Measurements from ENCODE around the gene HSFX1. TPM values are rescaled to one million over a fixed set of nuclear protein-coding genes. Genes with fewer than 3 reads are reported as not detected.
"Not testable (repeated sequence)": the region's sequence is repeated elsewhere in the genome, so short reads cannot be mapped to it uniquely, and the experiment has no call there.

Gene HSFX1, protein sequence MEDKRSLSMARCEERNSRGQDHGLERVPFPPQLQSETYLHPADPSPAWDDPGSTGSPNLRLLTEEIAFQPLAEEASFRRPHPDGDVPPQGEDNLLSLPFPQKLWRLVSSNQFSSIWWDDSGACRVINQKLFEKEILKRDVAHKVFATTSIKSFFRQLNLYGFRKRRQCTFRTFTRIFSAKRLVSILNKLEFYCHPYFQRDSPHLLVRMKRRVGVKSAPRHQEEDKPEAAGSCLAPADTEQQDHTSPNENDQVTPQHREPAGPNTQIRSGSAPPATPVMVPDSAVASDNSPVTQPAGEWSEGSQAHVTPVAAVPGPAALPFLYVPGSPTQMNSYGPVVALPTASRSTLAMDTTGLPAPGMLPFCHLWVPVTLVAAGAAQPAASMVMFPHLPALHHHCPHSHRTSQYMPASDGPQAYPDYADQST
- not detected for polyA plus RNA-seq

DNA sequence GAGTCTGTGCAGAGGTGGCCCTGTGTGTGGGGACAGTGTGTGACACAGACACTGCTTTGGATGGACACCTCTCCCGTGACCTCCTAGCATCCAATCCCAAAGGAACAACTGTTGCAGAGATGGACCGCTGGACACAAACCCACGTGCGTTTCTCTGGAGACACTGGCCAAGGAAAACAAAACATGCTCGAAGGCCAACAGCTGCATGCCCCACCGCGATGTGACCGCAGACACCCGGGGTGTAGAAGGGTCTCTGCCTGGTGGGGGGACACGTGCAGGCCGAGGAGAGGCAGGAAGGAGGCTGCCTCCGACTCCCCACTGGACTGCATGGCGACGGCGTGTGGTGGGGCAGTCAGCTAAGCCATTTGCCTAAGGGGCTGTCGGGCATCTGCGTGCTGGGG lies at the start of gene HSFX1:
TSS of gene HSFX1 (plus strand) at position 301 of the 400 bp plus-strand sequence. CDS start 614 bp downstream, outside the sequence.
- H3K4me3 Mint-ChIP-seq, H3K9me3 Mint-ChIP-seq, H3K27ac Mint-ChIP-seq, H3K36me3 Mint-ChIP-seq, H3K27me3 Mint-ChIP-seq, H3K4me1 Mint-ChIP-seq: not testable (repeated sequence)

DNA sequence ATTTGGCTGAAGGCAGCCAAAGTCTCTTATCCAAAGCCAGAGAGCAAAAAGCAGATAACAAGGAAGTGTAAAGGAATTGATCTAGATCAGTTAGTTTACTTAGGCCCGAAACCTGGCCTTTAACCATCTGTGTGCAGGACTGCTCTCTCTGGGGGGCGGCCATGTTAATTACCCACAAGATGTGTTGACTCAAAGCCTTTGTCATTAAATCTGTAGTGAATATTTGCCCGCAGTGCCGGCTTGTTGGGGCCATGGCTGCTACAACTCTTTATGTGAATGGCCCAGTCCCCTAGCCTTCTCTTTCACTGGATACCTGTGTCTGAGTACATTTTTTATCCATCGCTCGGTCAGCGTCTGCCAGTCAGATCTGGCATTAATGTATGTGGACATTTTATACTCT lies 46.6 kb upstream of the HSFX1 start:
- not testable (repeated sequence) for H3K27me3 Mint-ChIP-seq, H3K4me3 Mint-ChIP-seq, H3K9me3 Mint-ChIP-seq, H3K36me3 Mint-ChIP-seq, H3K27ac Mint-ChIP-seq, H3K4me1 Mint-ChIP-seq

DNA sequence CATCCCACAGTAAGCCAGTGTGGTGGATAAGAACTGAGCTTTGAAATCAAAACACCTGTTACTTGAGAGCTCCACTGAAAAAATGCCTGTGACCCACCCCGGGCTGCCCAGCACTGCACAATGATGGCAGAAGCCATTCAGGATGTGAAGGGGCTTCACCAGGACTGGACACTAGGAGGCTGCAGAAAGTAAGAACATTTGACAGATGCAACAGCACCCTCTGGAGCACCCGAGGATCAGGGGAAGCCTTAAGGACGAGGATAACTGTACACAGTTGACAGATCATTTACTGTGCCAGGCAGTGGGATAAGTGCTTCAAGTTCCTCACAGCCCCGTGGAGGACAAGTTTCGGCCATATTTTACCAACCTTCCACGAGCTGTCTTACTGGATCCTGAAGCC lies 31.6 kb upstream of the HSFX1 start:
- not testable (repeated sequence) for H3K9me3 Mint-ChIP-seq, H3K4me1 Mint-ChIP-seq, H3K4me3 Mint-ChIP-seq, H3K27ac Mint-ChIP-seq, H3K27me3 Mint-ChIP-seq, H3K36me3 Mint-ChIP-seq

DNA sequence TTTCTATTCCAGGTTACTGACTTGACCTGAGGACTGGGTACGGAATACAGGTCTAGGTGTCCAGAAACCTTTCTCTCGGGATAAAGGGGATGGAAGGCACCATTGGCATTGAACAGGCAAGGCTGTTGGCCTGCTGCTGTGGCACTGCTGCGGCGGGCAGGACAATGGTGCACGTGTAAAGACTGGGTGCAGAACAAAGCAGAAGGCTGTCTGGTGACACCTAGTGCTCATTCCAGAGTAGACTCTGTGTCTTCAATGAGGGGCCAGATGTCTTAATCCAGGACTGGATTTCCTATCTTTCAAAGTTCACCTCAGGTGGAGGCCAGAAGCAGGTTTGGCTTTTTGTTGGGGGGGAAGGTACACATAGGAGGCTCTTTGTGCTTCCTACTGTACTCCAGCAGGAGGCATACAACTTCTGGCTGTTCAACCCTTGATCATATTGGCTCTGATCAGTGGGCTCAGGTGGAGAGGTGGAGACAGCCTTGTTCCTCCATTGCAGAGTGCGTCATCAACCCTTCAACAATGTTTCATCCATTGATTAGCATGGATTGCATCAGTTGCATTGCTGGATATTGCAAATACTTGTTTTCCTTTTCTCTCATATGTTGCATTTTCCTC lies 27.4 kb upstream of the HSFX1 start:
- not testable (repeated sequence) for H3K9me3 Mint-ChIP-seq, H3K27me3 Mint-ChIP-seq, H3K27ac Mint-ChIP-seq, H3K4me1 Mint-ChIP-seq, H3K4me3 Mint-ChIP-seq, H3K36me3 Mint-ChIP-seq

DNA sequence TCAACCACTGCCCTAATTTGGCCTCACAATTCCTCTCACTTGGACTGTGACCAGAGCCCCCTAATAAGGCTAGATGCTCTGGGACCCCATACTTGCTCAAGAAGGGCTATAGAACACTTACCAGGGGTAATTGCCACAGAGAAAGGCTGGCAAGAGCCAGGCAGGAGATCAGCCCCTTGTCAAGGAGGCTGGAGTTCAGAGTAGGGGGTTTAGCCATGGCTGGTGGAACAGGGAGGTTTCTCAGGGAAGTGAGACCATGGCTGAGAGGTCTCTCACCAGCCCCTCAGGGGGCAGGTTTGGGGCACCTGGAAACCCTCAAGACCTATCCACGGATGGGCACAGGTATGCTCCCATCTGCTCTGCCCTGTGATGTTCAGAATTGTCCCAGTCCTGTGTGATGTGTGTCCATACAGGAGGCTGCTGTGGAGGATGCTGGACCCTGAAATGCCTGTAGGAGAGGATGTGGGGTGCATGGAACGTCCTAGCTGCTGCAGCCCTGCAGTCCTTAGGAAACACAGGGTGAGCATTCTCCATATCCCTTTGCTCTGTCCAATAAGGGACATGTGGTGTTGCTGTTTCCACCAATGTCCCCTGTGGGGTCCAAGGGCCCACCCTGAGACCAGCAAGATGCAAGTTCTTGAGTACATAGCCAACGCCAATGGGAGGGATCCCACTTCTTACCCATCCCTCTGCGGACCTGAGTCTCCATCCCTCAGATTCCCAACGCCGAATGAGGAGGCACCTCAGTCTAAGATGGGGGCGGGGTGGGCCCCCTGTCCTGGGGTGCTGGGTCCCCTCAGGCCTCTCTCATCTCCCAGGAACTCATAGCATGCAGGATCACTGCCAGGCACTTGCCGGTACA lies 16.4 kb upstream of the HSFX1 start:
- no peaks in the 10 kb centered on the region for H3K9me3 Mint-ChIP-seq
- peaks cover 2% of the 10 kb centered on the region for H3K27me3 Mint-ChIP-seq
- H3K36me3 Mint-ChIP-seq, result no peaks in the 10 kb centered on the region
- no peaks in the 10 kb centered on the region for H3K4me1 Mint-ChIP-seq
- no peak overlapping the region for H3K4me3 Mint-ChIP-seq
- H3K27ac Mint-ChIP-seq, result peak overlapping the region in 1 of 3 donors; percentile 69

DNA sequence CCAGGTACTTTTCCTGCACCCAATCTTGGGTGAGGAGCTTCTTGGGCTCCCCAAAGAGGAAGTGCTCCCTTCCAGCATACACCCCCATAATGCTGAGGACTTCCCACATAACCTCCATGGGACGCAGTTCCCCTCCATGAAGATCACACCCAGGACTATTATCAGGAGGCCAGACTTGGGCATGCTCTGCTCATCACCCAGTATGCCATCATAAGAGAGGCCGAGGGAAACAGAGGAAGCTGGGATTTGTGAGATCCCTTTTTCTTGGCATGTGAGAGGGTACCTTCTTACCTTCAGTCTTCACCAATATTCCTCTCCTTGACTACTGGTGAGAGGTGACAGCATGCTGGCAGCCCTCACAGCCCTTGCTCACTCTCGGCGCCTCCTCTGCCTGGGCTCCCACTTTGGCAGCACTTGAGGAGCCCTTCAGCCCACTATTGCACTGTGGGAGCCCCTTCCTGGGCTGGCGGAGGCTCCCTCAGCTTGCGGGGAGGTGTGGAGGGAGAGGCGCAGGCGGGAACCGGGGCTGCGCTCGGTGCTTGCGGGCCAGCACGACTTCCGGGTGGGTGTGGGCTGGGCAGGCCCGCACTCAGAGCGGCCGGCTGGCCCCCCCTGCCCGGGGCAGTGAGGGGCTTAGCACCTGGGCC lies 15.7 kb upstream of the HSFX1 start:
- peaks cover 1% of the 10 kb centered on the region for H3K27me3 Mint-ChIP-seq
- peak overlapping the region in 1 of 3 donors; percentile 69 for H3K27ac Mint-ChIP-seq
- no peaks in the 10 kb centered on the region for H3K9me3 Mint-ChIP-seq
- H3K4me1 Mint-ChIP-seq, result no peaks in the 10 kb centered on the region
- no peak overlapping the region for H3K4me3 Mint-ChIP-seq
- H3K36me3 Mint-ChIP-seq, result no peaks in the 10 kb centered on the region

DNA sequence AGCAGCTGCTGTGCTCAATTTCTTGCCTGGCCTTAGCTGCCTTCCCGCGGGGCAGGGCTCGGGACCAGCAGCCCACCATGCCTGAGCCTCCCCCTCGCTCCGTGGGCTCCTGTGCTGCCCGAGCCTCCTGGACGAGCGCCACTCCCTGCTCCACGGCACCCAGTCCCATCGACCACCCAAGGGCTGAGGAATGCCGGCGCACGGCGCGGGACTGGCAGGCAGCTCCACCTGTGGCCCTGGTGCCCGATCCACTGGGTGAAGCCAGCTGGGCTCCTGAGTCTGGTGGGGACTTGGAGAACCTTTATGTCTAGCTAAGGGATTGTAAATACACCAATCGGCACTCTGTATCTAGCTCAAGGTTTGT lies 15.2 kb upstream of the HSFX1 start:
- not testable (repeated sequence) for H3K27me3 Mint-ChIP-seq, H3K9me3 Mint-ChIP-seq, H3K27ac Mint-ChIP-seq, H3K4me3 Mint-ChIP-seq, H3K36me3 Mint-ChIP-seq, H3K4me1 Mint-ChIP-seq

DNA sequence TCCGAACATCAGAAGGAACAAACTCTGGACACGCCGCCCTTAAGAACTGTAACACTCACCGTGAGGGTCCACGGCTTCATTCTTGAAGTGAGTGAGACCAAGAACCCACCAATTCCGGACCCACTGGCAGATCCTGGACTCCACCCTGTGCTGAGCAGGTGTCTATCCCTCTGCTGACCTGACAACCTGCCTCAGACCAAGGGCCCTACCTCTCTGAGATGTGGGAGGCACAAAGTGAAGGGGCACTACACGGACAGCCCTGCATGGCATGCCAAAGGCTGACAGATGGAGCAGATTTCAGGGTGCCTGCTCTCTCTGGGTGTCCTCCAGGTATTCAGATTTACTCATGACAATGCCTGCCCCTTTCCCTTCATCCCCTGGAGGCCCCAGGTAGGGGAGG lies 14.0 kb upstream of the HSFX1 start:
- H3K9me3 Mint-ChIP-seq, result peaks cover 0 to 2% (median 0%) of the 10 kb centered on the region in 3 donors
- H3K27me3 Mint-ChIP-seq, result peaks cover 2% of the 10 kb centered on the region
- H3K36me3 Mint-ChIP-seq, result no peaks in the 10 kb centered on the region
- H3K4me1 Mint-ChIP-seq, result no peaks in the 10 kb centered on the region
- no peak overlapping the region for H3K27ac Mint-ChIP-seq
- H3K4me3 Mint-ChIP-seq, result no peak overlapping the region

DNA sequence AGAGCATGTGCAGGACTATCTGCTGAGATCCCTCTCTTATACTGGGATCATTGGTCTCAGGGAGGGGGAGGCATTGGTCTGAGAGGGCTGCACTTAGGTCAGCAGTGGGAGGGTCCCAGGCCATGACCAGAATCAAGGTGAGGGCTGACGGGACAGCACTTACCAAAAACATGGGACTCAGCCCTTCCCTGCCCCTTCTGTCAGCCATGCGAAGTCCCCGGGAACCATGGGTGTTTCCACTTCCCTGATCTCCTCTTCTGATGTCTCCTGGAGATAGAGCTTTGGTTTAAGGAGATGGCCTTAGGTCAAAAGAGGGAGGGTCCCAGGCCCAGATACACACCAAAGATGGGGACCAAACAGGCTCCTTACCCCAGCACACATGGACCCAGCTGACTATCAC lies 12.9 kb upstream of the HSFX1 start:
- no peak overlapping the region for H3K4me3 Mint-ChIP-seq
- peaks cover 0 to 2% (median 0%) of the 10 kb centered on the region in 3 donors for H3K9me3 Mint-ChIP-seq
- no peaks in the 10 kb centered on the region for H3K4me1 Mint-ChIP-seq
- H3K27me3 Mint-ChIP-seq, result peaks cover 2% of the 10 kb centered on the region
- no peak overlapping the region for H3K27ac Mint-ChIP-seq
- no peaks in the 10 kb centered on the region for H3K36me3 Mint-ChIP-seq

DNA sequence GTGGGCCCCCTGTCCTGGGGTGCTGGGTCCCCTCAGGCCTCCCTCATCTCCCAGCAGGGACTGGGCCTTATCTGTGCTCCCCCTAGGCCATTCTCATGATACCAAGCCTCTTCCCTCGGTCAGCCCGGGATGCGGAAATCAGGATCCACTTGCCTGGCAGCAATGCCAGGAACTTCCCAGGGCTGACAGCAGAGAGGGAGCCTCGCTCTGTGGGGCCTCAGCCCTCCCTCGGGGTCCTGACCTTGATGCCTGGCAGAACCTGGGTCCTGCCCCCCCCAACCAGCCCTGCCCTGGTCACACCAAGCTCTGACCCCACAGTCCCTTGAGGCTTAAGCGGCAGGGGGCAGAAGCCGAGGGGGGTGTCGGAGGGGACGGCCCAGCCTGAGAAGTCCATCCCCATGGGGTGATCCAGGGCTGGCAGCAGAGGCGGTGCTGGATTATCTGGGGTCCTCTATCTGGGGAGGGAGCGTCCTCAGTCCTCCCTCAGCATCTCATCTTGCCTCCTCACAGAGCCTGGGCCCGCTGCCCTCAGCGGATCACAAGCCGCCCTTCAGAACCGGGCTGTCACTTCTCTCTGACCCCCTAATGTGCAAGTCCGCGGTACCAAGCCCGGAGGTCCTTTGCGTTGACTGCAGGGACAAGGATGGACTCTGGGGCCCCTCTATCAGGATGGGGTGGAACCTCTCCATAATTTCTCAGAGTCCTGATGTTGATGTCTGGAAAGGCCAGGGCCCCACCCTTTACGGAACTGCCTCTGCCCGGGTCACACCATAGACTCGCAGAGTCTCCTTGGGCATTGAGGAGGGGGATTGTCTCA lies 11.8 kb upstream of the HSFX1 start:
- not testable (repeated sequence) for H3K4me3 Mint-ChIP-seq, H3K36me3 Mint-ChIP-seq, H3K27me3 Mint-ChIP-seq, H3K9me3 Mint-ChIP-seq, H3K27ac Mint-ChIP-seq, H3K4me1 Mint-ChIP-seq

DNA sequence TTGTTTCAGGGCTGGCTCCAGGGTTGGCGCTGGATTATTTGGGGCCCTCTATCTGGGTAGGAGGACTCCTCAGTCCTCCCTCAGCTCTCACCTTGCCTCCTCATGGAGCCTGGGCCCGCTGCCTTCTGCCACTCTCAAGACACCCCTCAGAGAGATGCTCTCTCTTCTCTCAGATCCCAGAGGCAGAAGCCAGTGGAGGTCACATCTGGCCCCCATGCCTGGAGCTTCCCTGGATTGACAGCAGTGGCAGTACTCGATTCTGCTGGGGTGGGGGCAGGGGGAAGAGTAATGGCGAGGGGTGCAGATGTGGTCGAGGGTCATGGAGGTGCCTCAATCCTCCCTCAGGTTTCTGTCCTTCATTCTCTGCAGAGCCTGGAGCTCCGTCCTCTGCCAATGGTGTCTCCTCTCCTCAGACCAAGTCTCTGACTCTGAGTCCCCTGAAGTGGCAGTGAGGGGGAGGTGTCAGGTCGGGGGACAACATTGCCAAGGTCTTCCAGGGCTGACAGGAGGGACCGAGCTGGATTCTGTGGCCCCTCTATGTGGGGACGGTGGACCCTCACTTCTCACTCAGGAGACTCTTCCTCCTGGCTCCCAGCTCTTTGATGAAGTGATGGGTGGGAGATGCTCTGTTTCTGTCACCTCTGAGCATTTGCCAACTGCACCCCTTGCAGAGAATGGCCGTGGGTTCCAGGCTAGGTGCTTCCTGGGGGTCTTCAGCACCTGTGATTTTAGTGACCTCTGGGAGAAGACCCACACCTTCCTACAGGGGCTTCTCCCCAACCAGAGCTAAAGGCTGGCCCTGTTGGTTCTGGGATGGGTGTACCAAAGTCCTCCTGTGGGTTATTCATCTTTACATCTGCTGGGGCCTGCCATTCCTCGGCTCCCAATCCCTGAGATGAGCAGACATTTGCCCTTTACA lies 10.9 kb upstream of the HSFX1 start:
- Mint-ChIP-seq H3K4me3 (no peak overlapping the region), H3K9me3 (peaks cover 0 to 2% (median 0%) of the 10 kb centered on the region in 3 donors), H3K27ac (no peak overlapping the region), H3K4me1 (no peaks in the 10 kb centered on the region), H3K36me3 (no peaks in the 10 kb centered on the region), H3K27me3 (peaks cover 2% of the 10 kb centered on the region)

DNA sequence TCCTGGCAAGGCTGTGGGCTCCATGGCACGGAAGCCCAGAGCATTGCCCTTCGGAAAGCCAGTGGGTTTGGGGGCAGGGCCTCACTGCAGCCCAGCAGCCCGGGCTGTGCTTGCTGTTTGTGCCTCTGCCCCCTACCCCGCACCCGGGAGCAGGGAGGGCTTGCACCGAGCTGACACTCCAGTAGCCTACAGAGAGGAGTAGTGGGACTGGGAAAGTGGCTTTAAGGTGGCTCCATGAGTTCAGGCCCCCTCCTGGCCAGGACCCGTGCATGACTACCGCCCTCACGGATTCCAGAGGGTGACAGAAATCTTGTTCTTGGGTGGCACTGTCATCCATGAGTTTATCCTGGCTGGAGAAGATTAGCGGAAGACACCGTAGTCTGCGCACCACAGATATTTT lies 3.5 kb upstream of the HSFX1 start:
- not testable (repeated sequence) for H3K4me3 Mint-ChIP-seq, H3K4me1 Mint-ChIP-seq, H3K27ac Mint-ChIP-seq, H3K36me3 Mint-ChIP-seq, H3K9me3 Mint-ChIP-seq, H3K27me3 Mint-ChIP-seq

DNA sequence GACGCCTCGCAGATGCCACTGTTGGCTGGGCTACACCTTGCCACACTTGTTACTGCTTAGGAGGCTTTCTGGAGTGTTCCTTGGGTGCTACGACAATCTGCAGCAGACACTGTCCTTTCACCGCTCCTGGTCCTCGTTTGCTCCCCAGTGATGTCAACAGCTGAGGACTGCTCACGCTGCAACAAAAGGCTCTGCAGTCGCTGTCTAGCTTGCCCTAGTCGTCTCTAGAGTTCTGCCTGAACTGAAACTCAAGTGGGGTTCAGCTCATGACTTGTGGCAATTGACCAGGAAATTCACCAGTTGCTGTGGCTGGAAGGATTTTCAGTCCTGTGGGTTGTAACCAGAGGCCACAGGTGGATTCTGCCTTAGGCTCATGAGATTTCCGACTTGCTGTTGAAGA lies 842 bp upstream of the HSFX1 start:
- H3K36me3 Mint-ChIP-seq, H3K4me1 Mint-ChIP-seq, H3K27me3 Mint-ChIP-seq, H3K27ac Mint-ChIP-seq, H3K9me3 Mint-ChIP-seq, H3K4me3 Mint-ChIP-seq: not testable (repeated sequence)

DNA sequence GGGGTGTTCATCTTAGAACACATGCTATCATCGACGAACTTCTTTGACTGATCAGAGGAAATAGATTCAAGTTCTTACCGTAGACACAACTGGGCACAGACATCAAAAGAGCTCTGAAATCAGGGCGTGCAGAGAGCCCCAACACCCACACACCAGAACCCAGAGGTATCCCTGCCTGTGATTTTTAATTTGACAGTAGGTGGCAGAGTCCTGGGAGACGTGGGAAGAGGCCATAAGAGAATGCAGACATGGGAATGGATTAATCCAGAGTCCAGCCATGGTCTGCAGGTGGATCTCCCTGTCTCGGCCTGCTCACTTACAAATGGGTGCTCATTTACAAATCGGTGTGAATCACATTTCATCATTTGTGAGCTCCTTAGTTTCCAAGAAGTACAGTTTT lies 4.1 kb downstream of the HSFX1 start:
- not testable (repeated sequence) for H3K4me1 Mint-ChIP-seq, H3K9me3 Mint-ChIP-seq, H3K27ac Mint-ChIP-seq, H3K4me3 Mint-ChIP-seq, H3K27me3 Mint-ChIP-seq, H3K36me3 Mint-ChIP-seq

All from IgD-negative memory B cell (primary cell).